HUES48 (cell line): ENCODE data around the gene DNAJC8.

Source experiments
- H3K27ac ChIP-seq: one replicate; pipeline ENCODE4 v1.7.0; 2013; ENCODE audit warnings: low read depth, low read length, inconsistent platforms
- H3K27me3 ChIP-seq: 2 replicates; pipeline ENCODE4 v1.6.1; 2013; ENCODE audit warnings: mild to moderate bottlenecking, low read length; ENCODE audit not compliant: control insufficient read depth, insufficient read depth
- H3K36me3 ChIP-seq: 2 replicates; pipeline ENCODE4 v1.6.1; 2013; ENCODE audit warnings: low read length; ENCODE audit not compliant: control insufficient read depth, insufficient read depth
- H3K4me1 ChIP-seq: 2 replicates; pipeline ENCODE4 v1.6.1; 2013; ENCODE audit warnings: mild to moderate bottlenecking, low read length; ENCODE audit not compliant: control insufficient read depth, insufficient read depth
- H3K4me3 ChIP-seq: 2 replicates; pipeline ENCODE4 v1.5.1; 2013; ENCODE audit warnings: mild to moderate bottlenecking, low read depth, low read length
- H3K9ac ChIP-seq: 2 replicates; pipeline ENCODE4 v1.6.1; 2013; ENCODE audit warnings: mild to moderate bottlenecking, low read depth, low read length, moderate library complexity
- H3K9me3 ChIP-seq: 2 replicates; pipeline ENCODE4 v1.6.1; 2013; ENCODE audit warnings: low read length; ENCODE audit not compliant: control insufficient read depth, insufficient read depth

DNAJC8 gene

GRCh38 chr1:28199328-28200233 is 33.2 kb downstream of the DNAJC8 start:
- Histone ChIP-seq H3K27ac (no peak overlapping the region), H3K4me3 (no peak overlapping the region), H3K9ac (no peak overlapping the region), H3K27me3 (no peaks in the 10 kb centered on the region), H3K36me3 (peaks cover 54% of the 10 kb centered on the region), H3K9me3 (no peaks in the 10 kb centered on the region), H3K4me1 (peaks cover 21% of the 10 kb centered on the region)

- H3K4me3 ChIP-seq: no peak overlapping the region
- peaks cover 37% of the 10 kb centered on the region for H3K36me3 ChIP-seq
- H3K9ac ChIP-seq: no peak overlapping the region
- H3K27me3 ChIP-seq: no peaks in the 10 kb centered on the region
- H3K4me1 ChIP-seq: peaks cover 29% of the 10 kb centered on the region
- no peaks in the 10 kb centered on the region for H3K9me3 ChIP-seq
- no peak overlapping the region for H3K27ac ChIP-seq
Observed at GRCh38 chr1:28197682-28198415, 35.0 kb downstream of the DNAJC8 start.

GRCh38 chr1:28196330-28196729 is 36.5 kb downstream of the DNAJC8 start:
- no peaks in the 10 kb centered on the region for H3K9me3 ChIP-seq
- H3K9ac ChIP-seq: no peak overlapping the region
- H3K27me3 ChIP-seq: no peaks in the 10 kb centered on the region
- no peak overlapping the region for H3K4me3 ChIP-seq
- peak overlapping the region; percentile 49 for H3K27ac ChIP-seq
- H3K36me3 ChIP-seq: peaks cover 30% of the 10 kb centered on the region
- H3K4me1 ChIP-seq: peaks cover 29% of the 10 kb centered on the region

DNA sequence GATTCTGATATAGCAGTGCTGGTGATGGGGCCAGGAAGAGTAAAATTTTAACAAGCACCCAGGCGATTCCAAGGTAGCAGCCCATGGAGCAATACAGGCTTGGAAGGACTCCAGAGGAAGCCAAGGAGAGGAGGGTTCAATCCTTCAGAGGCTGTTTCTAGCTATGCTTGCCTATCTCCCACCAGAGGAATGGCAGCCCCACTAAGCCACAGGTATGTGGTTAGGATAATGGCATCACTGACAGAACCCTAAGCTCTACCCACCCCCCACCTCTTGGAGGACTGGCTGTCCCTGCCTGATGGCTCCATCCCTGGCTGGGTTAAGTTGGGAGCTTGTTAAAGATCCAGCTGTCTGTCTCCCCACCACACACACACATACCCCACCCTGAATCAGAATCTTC is 37.0 kb downstream of the DNAJC8 start:
- H3K27ac ChIP-seq: peak overlapping the region; percentile 51
- H3K36me3 ChIP-seq: peaks cover 25% of the 10 kb centered on the region
- no peaks in the 10 kb centered on the region for H3K9me3 ChIP-seq
- no peak overlapping the region for H3K9ac ChIP-seq
- no peak overlapping the region for H3K4me3 ChIP-seq
- no peaks in the 10 kb centered on the region for H3K27me3 ChIP-seq
- peaks cover 29% of the 10 kb centered on the region for H3K4me1 ChIP-seq

- Histone ChIP-seq H3K27me3 (no peaks in the 10 kb centered on the region), H3K9me3 (no peaks in the 10 kb centered on the region)
Observed at GRCh38 chr1:28194326-28195035, 38.3 kb downstream of the DNAJC8 start.

GRCh38 chr1:28193701-28194161 is 39.1 kb downstream of the DNAJC8 start:
- Histone ChIP-seq H3K36me3 (peaks cover 4% of the 10 kb centered on the region; the same call in 1 of the 2 replicates), H3K4me3 (no peak overlapping the region)

More at GRCh38 chr1:28194326-28195035, 38.3 kb downstream of the DNAJC8 start:
- H3K4me3 ChIP-seq: no peak overlapping the region
- H3K4me1 ChIP-seq: peaks cover 29% of the 10 kb centered on the region
- no peak overlapping the region for H3K27ac ChIP-seq
- H3K36me3 ChIP-seq: peaks cover 12% of the 10 kb centered on the region
- H3K9ac ChIP-seq: no peak overlapping the region

GRCh38 chr1:28190996-28191645 is 41.7 kb downstream of the DNAJC8 start:
- H3K9me3 ChIP-seq: no peaks in the 10 kb centered on the region
- no peaks in the 10 kb centered on the region for H3K27me3 ChIP-seq
- no peak overlapping the region for H3K4me3 ChIP-seq
- peaks cover 13% of the 10 kb centered on the region for H3K4me1 ChIP-seq
- H3K27ac ChIP-seq: no peak overlapping the region
- no peaks in the 10 kb centered on the region for H3K36me3 ChIP-seq
- no peak overlapping the region for H3K9ac ChIP-seq

More at GRCh38 chr1:28193701-28194161, 39.1 kb downstream of the DNAJC8 start:
- Histone ChIP-seq H3K4me1 (peaks cover 29% of the 10 kb centered on the region), H3K9me3 (no peaks in the 10 kb centered on the region), H3K9ac (no peak overlapping the region), H3K27ac (no peak overlapping the region), H3K27me3 (no peaks in the 10 kb centered on the region)

DNA sequence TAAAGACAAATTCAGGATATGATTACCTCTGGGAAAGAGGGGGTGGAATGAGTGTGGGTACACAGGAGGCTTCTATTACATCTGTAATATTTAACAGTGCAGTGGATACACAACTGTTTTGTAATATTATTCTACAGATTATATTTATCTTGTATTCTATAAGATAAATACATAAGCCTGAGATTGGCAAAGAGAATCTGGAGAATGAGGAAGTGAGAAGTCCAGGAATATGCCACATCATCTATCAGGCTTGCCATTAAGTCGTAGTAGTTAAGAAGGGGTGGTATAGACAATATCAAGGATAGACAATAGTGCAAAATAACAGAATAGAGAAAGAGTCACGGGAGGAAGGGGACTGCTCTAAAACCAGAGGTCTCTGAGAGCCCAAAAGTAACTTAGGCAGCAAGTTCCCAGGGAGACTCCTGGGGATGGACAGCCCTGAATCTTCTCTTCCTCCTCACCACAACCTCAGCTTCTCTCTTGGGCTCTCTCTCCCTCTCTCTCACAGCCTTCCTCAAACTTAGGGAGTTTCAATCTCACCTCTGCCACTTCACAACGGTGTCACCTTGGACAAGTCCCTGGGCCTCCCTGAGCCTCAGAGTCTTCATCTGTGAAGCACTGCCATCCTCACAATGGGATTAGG is 42.4 kb downstream of the DNAJC8 start:
- Histone ChIP-seq H3K9me3 (no peaks in the 10 kb centered on the region), H3K27me3 (no peaks in the 10 kb centered on the region), H3K4me1 (peaks cover 8% of the 10 kb centered on the region), H3K4me3 (no peak overlapping the region), H3K9ac (no peak overlapping the region), H3K27ac (no peak overlapping the region), H3K36me3 (no peaks in the 10 kb centered on the region)

DNA sequence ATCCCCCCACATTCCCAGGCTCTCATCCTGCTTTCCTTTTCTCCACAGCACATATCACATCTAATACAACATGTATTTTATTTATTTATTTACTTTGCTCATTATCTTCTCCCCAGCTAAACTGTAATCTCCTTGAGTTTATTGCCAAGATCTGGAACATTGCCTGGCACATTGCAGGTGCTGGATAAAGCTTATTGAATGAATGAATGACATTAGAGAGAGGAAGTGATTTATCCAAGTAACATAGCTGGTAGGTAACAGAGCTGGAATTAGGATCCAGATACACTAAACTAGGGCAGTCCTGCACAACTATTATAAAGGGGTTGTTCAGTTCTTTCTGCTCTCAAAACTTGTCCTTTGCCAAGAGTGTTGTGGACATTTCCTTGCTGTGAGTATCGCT is 47.8 kb downstream of the DNAJC8 start:
- Histone ChIP-seq H3K9me3 (no peaks in the 10 kb centered on the region), H3K4me1 (no peaks in the 10 kb centered on the region), H3K36me3 (no peaks in the 10 kb centered on the region), H3K4me3 (no peak overlapping the region), H3K27ac (no peak overlapping the region), H3K9ac (no peak overlapping the region), H3K27me3 (no peaks in the 10 kb centered on the region)
